GM21576 (cell line): ENCODE measurements around the gene TSPAN4.

Experiments used
- ATAC-seq: cut with Tn5 transposase; IDR thresholded peaks from one replicate; pipeline ENCODE4 v1.9.1; 2021; ENCODE audit warnings: mild to moderate bottlenecking, moderate library complexity; ENCODE audit not compliant: unreplicated experiment

Gene TSPAN4

GRCh38 chr11:842370-843002 is at the start of gene TSPAN4, which contains the start of gene POLR2L:
Gene TSPAN4, plus strand, starts transcription at chr11:842852. Its CDS starts 7,453 bp downstream, at chr11:850305.
Gene POLR2L, minus strand, starts transcription at chr11:842529. Its CDS starts 21 bp downstream, at chr11:842508.
- peak; percentile 67 for ATAC-seq

- ATAC-seq: no peak
Observed at GRCh38 chr11:792873-793272, 49.8 kb upstream of the TSPAN4 start.

GRCh38 chr11:793556-793955 is 49.1 kb upstream of the TSPAN4 start:
- no peak for ATAC-seq

- no peak for ATAC-seq
Observed at GRCh38 chr11:794013-794765, 48.5 kb upstream of the TSPAN4 start.

GRCh38 chr11:794766-795633 is 47.7 kb upstream of the TSPAN4 start:
- no peak for ATAC-seq

GRCh38 chr11:795634-796564 is 46.8 kb upstream of the TSPAN4 start:
- ATAC-seq: no peak

GRCh38 chr11:796565-797295 is 45.9 kb upstream of the TSPAN4 start:
- ATAC-seq: no peak

- peak; percentile 50 for ATAC-seq
Observed at GRCh38 chr11:797296-798092, 45.2 kb upstream of the TSPAN4 start.

GRCh38 chr11:798093-798713 is 44.4 kb upstream of the TSPAN4 start, which contains the start of gene SLC25A22:
Gene SLC25A22, minus strand, starts transcription at chr11:798281. Its CDS starts 3,275 bp downstream, at chr11:795006.
- peak; percentile 50 for ATAC-seq

- ATAC-seq: no peak
Observed at GRCh38 chr11:799641-800316, 42.9 kb upstream of the TSPAN4 start.

GRCh38 chr11:800473-800872 is 42.2 kb upstream of the TSPAN4 start:
- ATAC-seq: no peak

- no peak for ATAC-seq
Observed at GRCh38 chr11:801097-801780, 41.4 kb upstream of the TSPAN4 start.

- no peak for ATAC-seq
Observed at GRCh38 chr11:802018-802617, 40.5 kb upstream of the TSPAN4 start.

GRCh38 chr11:802693-803466 is 39.8 kb upstream of the TSPAN4 start:
- ATAC-seq: no peak

- no peak for ATAC-seq
Observed at GRCh38 chr11:803467-803742, 39.2 kb upstream of the TSPAN4 start.
